Activated CD8-positive, alpha-beta memory T cell treated with anti-CD3 and anti-CD28 coated beads, Interleukin-2, amount 50 U/mL, for 24 hours (primary cell): ENCODE data around the gene DMGDH.

Experiments used
- DNase-seq: peaks from one replicate; pipeline ENCODE4 v3.0.0-alpha.2; 2020; ENCODE audit errors: extremely low read depth

Gene DMGDH

DNA sequence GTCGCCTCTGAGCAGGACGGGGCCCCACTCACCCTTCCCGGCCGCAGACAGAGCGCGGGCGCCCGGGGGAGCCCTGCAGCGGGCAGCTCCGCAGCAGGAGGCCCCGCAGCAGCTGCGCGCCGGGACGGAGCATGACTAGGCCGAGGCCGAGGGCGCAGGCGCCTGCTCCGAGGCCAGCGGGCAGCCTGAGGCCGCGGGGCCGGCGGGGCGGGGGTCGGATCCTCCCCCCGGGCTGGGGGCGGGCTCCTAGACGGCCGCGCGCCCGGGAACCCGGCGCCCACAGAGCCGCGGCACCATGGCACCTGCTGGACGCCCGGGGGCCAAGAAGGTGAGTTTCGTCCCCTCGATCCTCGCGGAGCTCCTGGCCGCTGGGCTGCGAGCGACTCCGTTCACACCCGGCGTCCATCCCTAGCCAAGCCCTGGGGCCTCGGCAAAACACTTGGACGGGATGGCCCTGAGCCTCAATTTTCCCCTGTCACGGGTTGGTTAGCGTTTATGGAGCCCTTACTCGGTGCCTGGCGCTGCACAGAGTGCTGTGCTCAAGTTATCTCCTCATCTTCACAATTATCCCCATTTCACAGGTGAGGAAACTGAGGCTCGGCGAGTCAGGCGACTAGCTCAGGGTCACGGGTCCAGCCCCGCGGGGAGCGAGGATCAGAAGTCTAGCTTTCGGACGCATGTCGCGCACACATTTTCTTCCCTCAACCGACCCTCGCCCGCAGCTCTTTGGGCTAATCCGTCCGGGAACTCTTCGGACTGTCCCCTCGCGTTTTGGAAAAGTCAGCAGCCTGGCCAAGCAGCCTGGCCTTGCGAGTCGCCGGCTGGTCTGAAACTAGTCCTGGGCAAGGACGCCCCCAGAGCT is at the start of gene DMGDH, which contains the start of gene BHMT2:
DMGDH (minus strand) TSS at position 187 of the 862 bp plus-strand sequence; CDS start at position 133, 54 bp downstream.
BHMT2 (plus strand) TSS at position 280 of the 862 bp plus-strand sequence; CDS start at position 296, 16 bp downstream.
- no peak for DNase-seq

GRCh38 chr5:79112703-79113058 is 43.2 kb upstream of the DMGDH start:
- no peak for DNase-seq

GRCh38 chr5:79111960-79112702 is 42.7 kb upstream of the DMGDH start:
- no peak for DNase-seq

GRCh38 chr5:79111387-79111959 is 42.0 kb upstream of the DMGDH start, which contains the start of gene BHMT:
Gene BHMT (plus strand): TSS chr5:79111809. CDS start chr5:79111886, 77 bp downstream.
- DNase-seq = no peak

- no peak for DNase-seq
These were observed 40.3 kb upstream of the DMGDH start for GRCh38 chr5:79109527-79110492.

DNA sequence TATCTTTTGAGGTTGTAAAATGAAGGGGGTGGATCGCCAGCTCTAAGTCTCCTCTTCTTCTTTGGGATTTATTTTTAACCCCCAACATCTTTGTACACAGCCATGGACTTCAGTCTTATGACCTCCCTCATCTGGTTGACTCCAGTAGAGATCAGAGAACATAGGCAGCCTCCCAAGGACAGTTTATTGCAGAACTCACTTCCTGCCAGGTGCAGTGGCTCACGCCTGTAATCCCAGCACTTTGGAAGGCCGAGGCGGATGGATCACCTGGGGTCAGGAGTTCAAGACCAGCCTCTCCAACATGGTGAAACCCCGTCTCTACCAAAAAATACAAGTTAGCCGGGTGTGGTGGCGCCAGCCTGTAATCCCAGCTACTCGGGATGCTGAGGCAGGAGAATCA is 39.3 kb upstream of the DMGDH start:
- no peak for DNase-seq

DNA sequence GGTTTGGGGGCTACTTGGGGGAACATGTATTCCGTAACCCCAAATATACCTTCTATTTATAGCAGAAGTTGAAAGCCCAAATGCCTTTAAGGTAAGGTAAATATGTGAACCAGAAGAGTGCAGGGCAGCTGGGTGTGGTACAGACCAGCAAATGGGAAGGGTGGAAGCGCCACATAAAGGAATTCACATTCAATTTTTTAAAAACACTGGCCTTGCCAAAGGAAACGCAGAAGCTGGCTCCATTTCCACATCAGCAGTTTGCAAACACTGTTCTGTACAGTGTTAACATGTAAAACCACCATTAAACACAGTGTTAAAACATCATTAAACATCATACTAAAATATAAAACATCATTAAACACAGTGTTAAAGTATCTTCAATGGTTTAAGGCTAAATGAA is 38.6 kb upstream of the DMGDH start:
- DNase-seq = no peak

- no peak for DNase-seq
These were observed 37.7 kb upstream of the DMGDH start for GRCh38 chr5:79107020-79107796.

DNA sequence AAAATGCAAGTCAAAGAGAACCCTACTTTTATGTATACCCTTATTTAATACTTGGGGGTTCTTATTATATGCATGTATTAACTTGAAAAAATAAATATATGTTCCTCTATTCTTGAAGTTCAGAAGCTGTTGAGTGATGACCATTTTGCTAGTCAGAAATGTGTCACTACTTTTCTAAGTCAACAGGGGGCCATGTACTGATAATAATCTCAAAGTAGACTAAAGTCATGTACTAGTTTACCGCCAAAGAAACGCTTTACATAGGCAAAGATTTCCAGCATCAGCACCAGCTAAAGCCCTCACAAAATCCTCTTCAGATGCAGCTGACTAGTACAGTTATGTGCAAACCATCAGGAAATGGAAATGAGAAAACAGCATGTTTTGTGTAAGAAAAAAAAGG is 36.4 kb upstream of the DMGDH start:
- no peak for DNase-seq

GRCh38 chr5:79093762-79094161 is 24.3 kb upstream of the DMGDH start:
- no peak for DNase-seq

DNA sequence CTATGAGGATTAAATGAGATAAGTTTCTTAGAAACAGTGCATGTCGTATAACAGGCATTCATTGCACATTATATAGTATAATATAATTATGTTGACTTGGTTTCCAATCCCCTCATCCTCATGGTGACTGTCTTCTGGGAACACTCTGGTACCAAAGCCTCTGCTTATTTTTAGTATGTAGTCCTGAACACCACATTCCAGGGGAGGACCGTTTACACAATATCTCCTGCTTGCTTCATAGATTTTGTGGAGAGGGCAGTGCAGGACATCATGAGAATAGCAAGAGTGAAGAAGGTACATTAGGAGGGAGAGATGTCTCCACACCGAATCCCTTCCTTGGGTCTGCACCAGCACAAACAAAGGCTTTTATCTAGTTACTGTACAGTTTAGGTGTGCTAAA is 21.6 kb upstream of the DMGDH start:
- DNase-seq = no peak

- no peak for DNase-seq
These were observed 19.0 kb upstream of the DMGDH start for GRCh38 chr5:79088507-79088906.

DNA sequence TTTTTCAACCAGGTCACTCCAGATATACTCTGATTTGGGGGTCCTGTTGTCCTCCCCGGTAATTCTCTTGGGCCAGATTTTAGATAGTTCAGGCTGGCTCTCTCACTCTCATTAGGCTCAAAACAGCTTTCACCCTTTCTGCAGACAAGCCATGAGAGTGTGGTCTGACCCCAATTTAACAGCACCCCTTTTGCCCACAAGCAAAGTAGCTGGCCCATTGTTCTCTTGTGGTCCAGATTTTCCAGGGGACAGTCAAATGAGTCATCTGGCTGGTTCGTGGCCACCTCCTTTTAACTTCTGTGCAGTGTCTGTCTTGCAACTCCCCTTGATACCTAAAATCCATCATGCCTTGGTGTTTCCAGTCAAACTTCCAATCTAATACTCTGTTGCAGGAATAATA is 16.6 kb upstream of the DMGDH start:
- DNase-seq = no peak

GRCh38 chr5:79081779-79082178 is 12.3 kb upstream of the DMGDH start:
- DNase-seq = no peak

DNA sequence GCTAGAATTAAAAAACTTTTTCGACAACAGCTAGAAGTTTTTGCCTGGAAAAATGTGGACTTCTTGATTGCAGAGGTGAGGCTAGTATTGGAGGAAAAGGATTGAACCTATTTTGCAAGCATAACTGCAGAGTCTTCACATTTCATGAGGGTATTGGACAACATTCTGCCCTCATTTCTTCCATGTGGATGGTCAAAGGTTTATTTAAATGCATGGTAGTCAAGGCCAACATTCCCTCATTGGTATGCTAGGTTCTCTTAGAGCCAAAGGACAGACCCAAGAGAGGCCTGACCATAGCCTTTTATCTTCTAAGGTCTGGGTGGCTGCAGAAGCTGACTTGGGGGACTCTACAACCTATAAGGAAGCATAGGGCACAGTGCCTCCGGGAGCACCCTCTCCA is 11.3 kb upstream of the DMGDH start:
- DNase-seq = no peak

DNA sequence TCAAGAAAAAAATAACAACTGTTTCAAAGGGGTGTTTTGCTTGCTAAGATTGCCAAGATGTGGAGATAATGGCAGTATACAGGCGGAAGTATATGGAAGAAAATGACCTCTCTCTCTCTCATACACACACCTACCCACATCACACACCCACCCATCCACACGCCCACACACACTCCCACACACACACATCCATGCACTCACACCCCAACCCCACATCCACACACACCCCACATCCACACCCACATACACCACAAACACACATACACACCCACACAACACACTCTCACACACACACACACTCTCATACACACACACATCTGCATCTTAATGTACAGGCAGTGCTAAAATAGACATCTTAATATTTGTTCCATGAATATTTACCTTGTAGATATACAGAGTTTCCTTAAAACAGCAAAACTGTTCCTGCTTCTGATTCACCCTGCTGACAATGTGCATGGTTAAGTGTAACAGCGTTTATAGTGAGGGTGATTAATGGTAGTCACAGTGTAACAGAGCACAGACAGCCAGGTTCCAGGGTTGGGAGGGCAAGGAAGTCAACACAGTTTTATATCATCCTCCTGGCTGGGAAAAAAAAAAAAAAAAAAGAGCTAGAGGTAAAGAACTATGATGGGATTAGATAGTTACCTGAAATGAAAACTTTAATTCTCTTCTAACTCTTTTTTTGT is 8.3 kb upstream of the DMGDH start:
- no peak for DNase-seq

DNA sequence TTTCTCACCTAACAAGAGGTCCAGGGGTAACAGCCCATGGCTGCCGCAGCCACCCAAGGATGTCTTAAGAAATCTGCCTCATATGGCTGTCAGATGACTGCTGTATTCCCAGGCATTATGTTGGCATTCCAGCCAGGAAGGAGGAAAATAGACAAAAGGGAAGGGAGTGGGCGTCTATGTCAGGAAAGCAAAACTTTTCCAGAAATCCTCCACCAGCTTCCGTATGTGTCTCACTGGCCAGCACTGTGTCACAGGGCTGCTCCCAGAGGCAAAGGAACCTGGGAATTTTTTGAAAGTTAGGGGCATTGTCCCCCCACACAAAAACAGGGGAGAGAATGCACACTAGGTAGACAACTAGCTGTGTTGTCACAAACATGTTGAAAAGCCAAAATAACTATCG is 7.3 kb upstream of the DMGDH start:
- DNase-seq = no peak

GRCh38 chr5:79075646-79076426 is 6.4 kb upstream of the DMGDH start:
- no peak for DNase-seq

GRCh38 chr5:79074641-79075040 is 5.2 kb upstream of the DMGDH start:
- DNase-seq = no peak
